GM12865 (cell line): ENCODE measurements around the gene RNF187.

Source experiments
- DNase-seq: peaks from one replicate; pipeline ENCODE4 v3.0.0; 2010; ENCODE audit warnings: low read depth
- H3K4me3 ChIP-seq: 2 replicates; pipeline ENCODE4 v1.5.1; 2011; ENCODE audit warnings: mild to moderate bottlenecking, low read depth, low read length, control low read depth
- TF ChIP-seq, protein P1 (sequence below): IDR thresholded peaks from 2 replicates; pipeline ENCODE4 v1.5.1; 2011; ENCODE audit warnings: low read length, control low read depth, low read depth, inconsistent platforms; ENCODE audit not compliant: insufficient read depth; ENCODE audit errors: missing control alignments

The RNF187 gene

DNA sequence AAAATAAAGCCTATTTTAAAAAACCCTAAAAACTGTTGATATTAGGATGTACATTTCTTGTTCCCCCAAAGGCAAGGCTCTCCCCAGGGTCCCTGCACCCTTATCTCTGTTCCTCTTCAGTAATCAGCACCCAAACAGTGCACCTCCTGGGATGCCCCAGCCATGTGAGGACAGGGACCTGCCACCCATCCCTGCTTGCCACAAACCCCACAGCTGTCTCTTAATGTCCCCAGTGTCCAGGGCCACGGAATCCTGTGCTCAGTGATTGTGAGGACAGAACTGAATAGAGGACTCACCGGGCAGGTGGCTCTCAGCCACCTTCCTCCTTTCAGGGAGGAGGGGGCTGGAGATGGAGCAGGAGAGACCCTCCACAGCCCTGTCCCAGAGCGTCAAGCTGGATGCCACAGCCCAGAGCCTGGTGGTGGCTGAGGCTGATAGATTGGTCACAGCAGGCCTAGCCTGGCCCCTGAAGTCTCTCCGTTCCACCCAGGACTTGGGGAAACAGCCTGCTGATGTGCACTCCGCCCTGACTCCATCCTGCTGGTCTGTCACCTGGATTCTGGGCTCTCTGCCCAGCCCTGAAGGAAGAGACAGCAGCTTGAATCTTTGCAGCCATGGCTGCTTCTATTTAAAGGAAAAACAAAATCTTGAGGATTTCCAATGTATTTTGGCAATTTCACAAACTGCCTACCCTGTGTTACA lies 23.1 kb downstream of the RNF187 start:
- H3K4me3 ChIP-seq: no peak overlapping the region
- DNase-seq: no peak
- TF ChIP-seq, protein P1, sequence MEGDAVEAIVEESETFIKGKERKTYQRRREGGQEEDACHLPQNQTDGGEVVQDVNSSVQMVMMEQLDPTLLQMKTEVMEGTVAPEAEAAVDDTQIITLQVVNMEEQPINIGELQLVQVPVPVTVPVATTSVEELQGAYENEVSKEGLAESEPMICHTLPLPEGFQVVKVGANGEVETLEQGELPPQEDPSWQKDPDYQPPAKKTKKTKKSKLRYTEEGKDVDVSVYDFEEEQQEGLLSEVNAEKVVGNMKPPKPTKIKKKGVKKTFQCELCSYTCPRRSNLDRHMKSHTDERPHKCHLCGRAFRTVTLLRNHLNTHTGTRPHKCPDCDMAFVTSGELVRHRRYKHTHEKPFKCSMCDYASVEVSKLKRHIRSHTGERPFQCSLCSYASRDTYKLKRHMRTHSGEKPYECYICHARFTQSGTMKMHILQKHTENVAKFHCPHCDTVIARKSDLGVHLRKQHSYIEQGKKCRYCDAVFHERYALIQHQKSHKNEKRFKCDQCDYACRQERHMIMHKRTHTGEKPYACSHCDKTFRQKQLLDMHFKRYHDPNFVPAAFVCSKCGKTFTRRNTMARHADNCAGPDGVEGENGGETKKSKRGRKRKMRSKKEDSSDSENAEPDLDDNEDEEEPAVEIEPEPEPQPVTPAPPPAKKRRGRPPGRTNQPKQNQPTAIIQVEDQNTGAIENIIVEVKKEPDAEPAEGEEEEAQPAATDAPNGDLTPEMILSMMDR: no peak

DNA sequence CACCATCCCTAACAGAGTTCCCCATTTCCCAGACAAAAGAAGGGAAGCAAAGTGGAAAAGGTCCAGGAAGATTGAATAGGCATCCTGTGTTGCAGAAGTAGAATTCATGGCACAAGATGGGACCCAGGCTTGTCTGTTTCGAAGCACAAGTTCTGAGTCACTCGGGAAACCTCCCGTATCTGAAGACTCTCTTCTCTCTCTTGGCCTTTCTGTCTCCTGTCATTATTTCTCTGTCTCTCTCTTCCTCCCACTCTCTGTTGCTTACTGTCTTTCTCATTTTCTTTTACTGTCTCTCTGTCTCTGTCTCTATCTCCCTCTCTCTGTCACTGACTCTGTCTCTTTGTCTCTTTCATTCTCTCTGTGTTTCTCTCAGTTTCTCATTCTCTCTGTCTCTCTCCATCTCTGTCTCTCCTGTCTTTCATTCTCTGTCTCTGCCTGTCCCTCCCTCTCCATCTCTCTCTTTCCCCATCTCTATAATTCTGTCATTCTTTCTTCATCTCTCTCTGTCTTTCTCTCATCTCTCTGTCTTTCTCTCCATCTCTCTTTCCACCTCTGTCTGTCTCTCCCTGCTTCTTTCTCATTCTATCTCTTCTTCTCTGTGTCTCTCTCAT lies 23.7 kb downstream of the RNF187 start:
- no peak overlapping the region for H3K4me3 ChIP-seq
- DNase-seq: no peak
- TF ChIP-seq, protein P1: no peak

DNA sequence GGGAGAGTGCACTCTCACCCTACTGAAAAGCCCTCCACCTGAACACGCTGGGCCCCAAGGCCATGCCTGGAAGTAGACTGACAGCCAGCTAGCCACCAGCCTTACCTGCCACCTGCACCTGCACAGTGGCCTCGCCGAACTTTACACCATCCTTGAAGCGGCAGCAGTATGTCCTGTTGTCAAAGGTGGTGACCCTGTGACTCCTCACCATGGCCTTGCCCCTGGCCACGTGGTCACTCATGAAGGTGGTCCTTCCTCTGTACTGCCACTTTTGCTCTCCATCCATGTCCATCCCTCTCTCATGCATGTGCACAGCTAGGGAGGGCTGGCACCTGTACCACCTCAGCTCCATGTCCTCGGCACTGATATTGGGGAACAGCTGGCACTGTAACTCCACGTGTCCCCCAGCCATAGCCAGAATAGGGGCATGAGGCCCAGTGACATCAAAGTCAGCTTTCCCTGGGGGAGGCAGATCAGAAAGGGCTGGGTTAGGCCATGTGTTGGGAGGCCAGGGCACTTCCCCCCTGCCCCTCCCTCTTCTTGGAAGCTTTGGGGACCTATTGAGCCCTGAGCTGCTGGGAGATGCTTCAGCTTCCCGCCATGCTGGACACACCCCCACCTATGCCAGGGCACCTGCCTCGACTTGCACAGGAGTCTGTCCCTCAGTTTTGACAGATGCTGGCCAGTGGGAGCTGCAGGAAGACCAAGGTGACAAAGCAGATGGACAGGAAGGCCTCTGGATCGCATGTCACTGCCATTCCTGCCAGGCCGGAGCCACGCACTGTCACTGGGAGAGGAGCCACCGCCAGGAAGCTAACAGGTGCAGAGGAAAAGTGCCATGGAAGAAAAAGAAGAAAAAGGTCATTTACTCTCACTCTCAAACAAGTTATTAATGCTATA lies 24.6 kb downstream of the RNF187 start:
- TF ChIP-seq, protein P1: no peak
- no peak overlapping the region for H3K4me3 ChIP-seq

DNA sequence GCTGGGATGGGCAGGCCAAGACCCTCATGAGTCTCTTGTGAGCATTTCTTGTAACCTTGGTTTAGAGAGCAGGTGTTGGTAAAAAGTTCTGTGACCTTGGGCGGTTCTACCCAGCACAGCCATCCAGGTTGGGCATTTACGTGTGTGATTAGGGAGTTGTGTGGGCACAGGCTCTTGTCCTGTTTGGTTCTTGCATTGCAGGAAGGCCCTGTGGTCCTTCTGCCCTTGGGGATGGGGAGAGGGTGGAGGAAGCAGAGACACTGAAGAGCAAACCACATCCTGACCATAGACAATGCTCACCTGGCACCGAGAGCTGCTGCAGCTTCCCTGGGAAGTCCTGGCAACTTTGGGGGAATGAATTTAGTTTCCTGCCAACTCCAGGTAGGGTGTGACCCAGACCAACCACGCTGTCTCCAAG lies 25.6 kb downstream of the RNF187 start:
- no peak overlapping the region for H3K4me3 ChIP-seq
- TF ChIP-seq, protein P1: no peak
- no peak for DNase-seq

More for the DNA sequence above, 24.6 kb downstream of the RNF187 start:
- DNase-seq: no peak

DNA sequence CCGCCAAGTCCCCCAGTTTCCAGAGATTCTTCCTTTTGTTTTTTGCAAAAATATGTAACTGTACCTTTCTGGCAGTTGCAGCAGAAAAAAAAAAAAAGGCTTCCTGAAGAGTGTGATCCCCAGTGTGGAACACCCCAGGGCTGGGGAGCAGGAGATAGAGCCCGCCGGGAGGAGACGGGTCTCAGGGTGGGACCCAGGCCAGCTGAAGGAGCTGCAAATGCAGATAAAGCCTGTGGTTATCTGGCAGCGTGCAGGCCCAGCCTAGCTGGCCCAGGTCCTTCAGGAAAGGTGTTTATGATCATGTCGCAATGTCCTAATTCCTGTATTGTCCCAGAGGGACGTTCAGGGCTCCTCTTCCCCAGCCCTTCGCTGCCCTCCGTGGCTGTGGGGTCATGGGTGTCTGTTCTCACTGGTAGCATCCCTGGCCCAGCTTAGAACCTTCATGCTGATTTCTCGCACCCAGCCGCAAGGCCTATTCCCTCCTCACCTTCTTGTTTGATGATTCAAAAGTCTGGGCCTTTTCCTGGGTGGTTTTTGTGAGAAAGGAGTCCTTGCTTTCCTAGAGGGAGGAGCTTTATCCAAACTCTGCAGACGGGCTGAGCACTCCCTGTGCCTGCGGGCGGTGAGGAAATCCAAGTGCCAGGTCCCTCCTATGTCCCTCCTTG lies 26.2 kb downstream of the RNF187 start:
- TF ChIP-seq, protein P1: no peak
- DNase-seq: no peak
- no peak overlapping the region for H3K4me3 ChIP-seq

DNA sequence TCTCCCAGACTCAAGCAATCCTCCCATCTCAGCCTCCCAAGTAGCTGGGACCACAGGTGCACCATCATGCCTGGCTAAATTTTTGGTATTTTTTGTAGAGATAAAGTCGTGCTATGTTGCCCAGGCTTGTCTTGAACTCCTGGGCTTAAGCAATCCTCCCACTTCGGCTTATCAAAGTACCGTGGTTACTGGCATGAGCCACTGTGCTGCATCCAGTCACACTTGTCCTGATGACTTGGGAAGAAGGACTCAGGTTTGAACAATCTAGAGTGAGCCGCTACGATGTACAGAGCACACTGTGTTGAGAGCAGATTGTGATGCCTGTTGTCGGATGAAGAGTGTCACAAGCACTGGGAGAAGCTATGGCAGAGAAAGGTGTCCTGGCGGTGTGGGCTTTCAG lies 27.2 kb downstream of the RNF187 start:
- TF ChIP-seq, protein P1: no peak
- no peak overlapping the region for H3K4me3 ChIP-seq
- DNase-seq: no peak
